IPS-NIHi7 (cell line): ENCODE measurements around the gene CHIC2.

Experiments used
- DNase-seq: peaks from one replicate; pipeline ENCODE4 v3.0.0; 2012; ENCODE audit warnings: mixed read lengths; ENCODE audit errors: extremely low spot score

Gene CHIC2

GRCh38 chr4:54093324-54094240 lies 29.2 kb upstream of the CHIC2 start:
- DNase-seq = peak; percentile 42

GRCh38 chr4:54092405-54093323 lies 28.3 kb upstream of the CHIC2 start:
- no peak for DNase-seq

- DNase-seq = peak; percentile 60
Measured at GRCh38 chr4:54091637-54092404, 27.4 kb upstream of the CHIC2 start.

- DNase-seq = no peak
Measured at GRCh38 chr4:54090804-54091623, 26.6 kb upstream of the CHIC2 start.

- no peak for DNase-seq
Measured at GRCh38 chr4:54090404-54090803, 26.0 kb upstream of the CHIC2 start.

GRCh38 chr4:54089875-54090274 lies 25.5 kb upstream of the CHIC2 start:
- DNase-seq = no peak

GRCh38 chr4:54085284-54085683 lies 20.9 kb upstream of the CHIC2 start:
- no peak for DNase-seq

- no peak for DNase-seq
Measured at GRCh38 chr4:54082168-54082567, 17.8 kb upstream of the CHIC2 start.

GRCh38 chr4:54077812-54078211 lies 13.4 kb upstream of the CHIC2 start:
- DNase-seq = no peak

GRCh38 chr4:54076673-54077072 lies 12.3 kb upstream of the CHIC2 start:
- DNase-seq = no peak

- no peak for DNase-seq
Measured at GRCh38 chr4:54074381-54074780, 10.0 kb upstream of the CHIC2 start.

GRCh38 chr4:54073271-54073880 lies 9.0 kb upstream of the CHIC2 start:
- no peak for DNase-seq

- no peak for DNase-seq
Measured at GRCh38 chr4:54067166-54067565, 2.8 kb upstream of the CHIC2 start.

GRCh38 chr4:54066718-54067129 lies 2.3 kb upstream of the CHIC2 start:
- DNase-seq = no peak

- DNase-seq = no peak
Measured at GRCh38 chr4:54066088-54066415, 1.6 kb upstream of the CHIC2 start.

GRCh38 chr4:54065282-54066087 lies 1.1 kb upstream of the CHIC2 start:
- DNase-seq = no peak

GRCh38 chr4:54063737-54064316 lies 578 bp downstream of the CHIC2 start:
- DNase-seq = peak; percentile 20

- DNase-seq = no peak
Measured at GRCh38 chr4:54063229-54063628, 1.2 kb downstream of the CHIC2 start.

- DNase-seq = no peak
Measured at GRCh38 chr4:54062392-54062791, 2.0 kb downstream of the CHIC2 start.
